ENCODE data around the gene KCNN2.

GRCh38 chr5:114448481-114448880, 86.6 kb downstream of the KCNN2 start:
- TF ChIP-seq POLR2AphosphoS5 (IDR thresholded peaks at IDR 0.05; ENCODE audit: borderline replicate concordance, low read depth, low read length) (no peak), EZH2 (IDR thresholded peaks at IDR 0.05) (no peak), FOXP2 (optimal IDR thresholded peaks at IDR 0.05; ENCODE audit: control extremely low read depth, extremely low read length, insufficient read depth) (no peak)
